ENCODE results near the gene PSENEN. TPM values are rescaled to one million over a fixed set of nuclear protein-coding genes. Genes with fewer than 3 reads are reported as not detected.
"Not testable (repeated sequence)": the region's sequence is repeated elsewhere in the genome, so short reads cannot be mapped to it uniquely, and the experiment has no call there.

Gene PSENEN
- total and polyA plus RNA-seq, 2 donors (not counting 1 experiment from before 2014, with no cell fraction given), result 16.0 to 31.4 TPM

DNA sequence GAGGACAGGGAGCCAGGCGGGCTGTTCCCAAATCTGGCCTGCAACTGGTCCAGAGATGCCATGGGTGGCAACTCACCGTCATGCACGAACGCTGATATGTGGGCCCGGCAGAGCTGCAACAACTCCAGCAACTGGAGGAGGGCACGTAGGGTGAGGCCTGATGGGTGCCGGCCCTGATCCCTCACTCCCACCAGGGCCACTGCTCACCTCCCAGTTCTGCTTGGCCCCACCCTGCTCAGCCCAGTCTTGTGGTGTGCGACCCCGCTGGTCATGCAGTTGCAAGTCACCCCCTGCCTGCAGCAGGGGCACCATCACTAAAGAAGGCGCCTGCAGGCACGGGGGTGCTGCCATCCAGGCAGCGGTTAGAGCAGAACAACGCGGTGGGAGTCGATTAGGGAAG, 46.9 kb downstream of the PSENEN start:
- H3K4me2 ChIP-seq (ENCODE audit: extremely low read depth, insufficient read depth, low read length), result no peak overlapping the region
- no peaks in the 10 kb centered on the region for H3K79me2 ChIP-seq (ENCODE audit: control insufficient read depth, insufficient read depth, low read length)
- no peaks in the 10 kb centered on the region for H3K36me3 ChIP-seq (ENCODE audit: control insufficient read depth, insufficient read depth, low read length)
- TF ChIP-seq CTCF (conservative IDR thresholded peaks at IDR 0.05 in 1 of 2, IDR thresholded peaks at IDR 0.05 in 1 of 2; ENCODE audit: low read depth in 1 of 2, low read length in 2 of 2), result no peak
- no peak for TF ChIP-seq EZH2 (IDR thresholded peaks at IDR 0.05; ENCODE audit: low read length, missing control alignments)
- H2AFZ ChIP-seq (ENCODE audit: low read length), result no peak overlapping the region
- H3K27ac ChIP-seq (ENCODE audit: insufficient read depth, low read length), result no peak overlapping the region
- no peak overlapping the region for H3K4me3 ChIP-seq (replicated peaks in 1 of 4; ENCODE audit: control extremely low read depth in 1 of 4, insufficient read depth in 1 of 4, low read depth in 3 of 4, low read length in 4 of 4)
- H3K4me1 ChIP-seq (ENCODE audit: control insufficient read depth, extremely low read depth, insufficient read depth, low read length), result peaks cover 3% of the 10 kb centered on the region
- H4K20me1 ChIP-seq (ENCODE audit: control insufficient read depth, extremely low read depth, insufficient read depth, low read length), result no peaks in the 10 kb centered on the region
- peaks cover 15% of the 10 kb centered on the region for H3K27me3 ChIP-seq (ENCODE audit: control insufficient read depth, insufficient read depth, low read length)
- no peaks in the 10 kb centered on the region for H3K9me3 ChIP-seq (ENCODE audit: control insufficient read depth, insufficient read depth, low read depth, low read length)
- H3K9ac ChIP-seq (ENCODE audit: insufficient read depth, low read length), result no peak overlapping the region
- no peak for DNase-seq (ENCODE audit: low read depth in 2 of 2)

DNA sequence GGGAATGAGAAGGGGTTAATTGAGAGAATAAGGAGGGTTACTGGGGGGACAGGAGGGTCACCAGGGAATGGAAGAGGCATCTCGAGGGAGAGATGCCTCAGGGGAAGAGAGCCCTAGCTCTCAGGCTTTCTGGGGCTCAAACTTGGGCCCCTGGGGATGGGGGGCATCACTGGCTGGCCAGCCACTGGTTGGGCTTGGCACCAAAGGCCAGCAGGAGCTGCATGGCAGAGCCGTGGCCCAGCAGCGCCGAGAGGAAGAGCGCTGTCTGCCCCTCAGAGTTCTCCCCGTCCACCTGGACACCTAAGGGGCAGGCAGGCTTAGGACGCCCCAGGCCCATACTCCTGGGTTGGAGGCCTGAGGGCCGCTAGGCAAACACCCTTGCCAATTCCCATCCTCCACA, 47.4 kb downstream of the PSENEN start:
- no peak overlapping the region for H3K27ac ChIP-seq (ENCODE audit: insufficient read depth, low read length)
- H3K4me1 ChIP-seq (ENCODE audit: control insufficient read depth, extremely low read depth, insufficient read depth, low read length), result peaks cover 3% of the 10 kb centered on the region
- no peak overlapping the region for H3K9ac ChIP-seq (ENCODE audit: insufficient read depth, low read length)
- H3K36me3 ChIP-seq (ENCODE audit: control insufficient read depth, insufficient read depth, low read length), result no peaks in the 10 kb centered on the region
- DNase-seq (ENCODE audit: low read depth in 2 of 2), result no peak
- H3K79me2 ChIP-seq (ENCODE audit: control insufficient read depth, insufficient read depth, low read length), result no peaks in the 10 kb centered on the region
- H3K4me3 ChIP-seq (replicated peaks in 1 of 4; ENCODE audit: control extremely low read depth in 1 of 4, insufficient read depth in 1 of 4, low read depth in 3 of 4, low read length in 4 of 4), result no peak overlapping the region
- H2AFZ ChIP-seq (ENCODE audit: low read length), result no peak overlapping the region
- no peaks in the 10 kb centered on the region for H4K20me1 ChIP-seq (ENCODE audit: control insufficient read depth, extremely low read depth, insufficient read depth, low read length)
- H3K9me3 ChIP-seq (ENCODE audit: control insufficient read depth, insufficient read depth, low read depth, low read length), result no peaks in the 10 kb centered on the region
- no peak overlapping the region for H3K4me2 ChIP-seq (ENCODE audit: extremely low read depth, insufficient read depth, low read length)
- TF ChIP-seq EZH2 (IDR thresholded peaks at IDR 0.05; ENCODE audit: low read length, missing control alignments) (no peak), CTCF (conservative IDR thresholded peaks at IDR 0.05 in 1 of 2, IDR thresholded peaks at IDR 0.05 in 1 of 2; ENCODE audit: low read depth in 1 of 2, low read length in 2 of 2) (no peak)
- H3K27me3 ChIP-seq (ENCODE audit: control insufficient read depth, insufficient read depth, low read length), result peaks cover 19% of the 10 kb centered on the region

GRCh38 chr19:35793381-35794165, 48.1 kb downstream of the PSENEN start:
- DNase-seq (ENCODE audit: low read depth in 2 of 2), result no peak
- no peaks in the 10 kb centered on the region for H3K79me2 ChIP-seq (ENCODE audit: control insufficient read depth, insufficient read depth, low read length)
- no peaks in the 10 kb centered on the region for H3K36me3 ChIP-seq (ENCODE audit: control insufficient read depth, insufficient read depth, low read length)
- no peaks in the 10 kb centered on the region for H4K20me1 ChIP-seq (ENCODE audit: control insufficient read depth, extremely low read depth, insufficient read depth, low read length)
- no peak overlapping the region for H2AFZ ChIP-seq (ENCODE audit: low read length)
- no peaks in the 10 kb centered on the region for H3K9me3 ChIP-seq (ENCODE audit: control insufficient read depth, insufficient read depth, low read depth, low read length)
- no peak overlapping the region for H3K27ac ChIP-seq (ENCODE audit: insufficient read depth, low read length)
- no peak overlapping the region for H3K4me3 ChIP-seq (replicated peaks in 1 of 4; ENCODE audit: control extremely low read depth in 1 of 4, insufficient read depth in 1 of 4, low read depth in 3 of 4, low read length in 4 of 4)
- no peak overlapping the region for H3K9ac ChIP-seq (ENCODE audit: insufficient read depth, low read length)
- no peak overlapping the region for H3K4me2 ChIP-seq (ENCODE audit: extremely low read depth, insufficient read depth, low read length)
- H3K4me1 ChIP-seq (ENCODE audit: control insufficient read depth, extremely low read depth, insufficient read depth, low read length), result peaks cover 3% of the 10 kb centered on the region
- peaks cover 21% of the 10 kb centered on the region for H3K27me3 ChIP-seq (ENCODE audit: control insufficient read depth, insufficient read depth, low read length)
- TF ChIP-seq CTCF (conservative IDR thresholded peaks at IDR 0.05 in 1 of 2, IDR thresholded peaks at IDR 0.05 in 1 of 2; ENCODE audit: low read depth in 1 of 2, low read length in 2 of 2), result no peak
- TF ChIP-seq EZH2 (IDR thresholded peaks at IDR 0.05; ENCODE audit: low read length, missing control alignments), result no peak

- H3K4me3 ChIP-seq (replicated peaks in 1 of 4; ENCODE audit: control extremely low read depth in 1 of 4, insufficient read depth in 1 of 4, low read depth in 3 of 4, low read length in 4 of 4); H3K4me1 ChIP-seq (ENCODE audit: control insufficient read depth, extremely low read depth, insufficient read depth, low read length); H2AFZ ChIP-seq (ENCODE audit: low read length); H3K9me3 ChIP-seq (ENCODE audit: control insufficient read depth, insufficient read depth, low read depth, low read length); H3K4me2 ChIP-seq (ENCODE audit: extremely low read depth, insufficient read depth, low read length); DNase-seq (ENCODE audit: low read depth in 2 of 2); H3K9ac ChIP-seq (ENCODE audit: insufficient read depth, low read length); H4K20me1 ChIP-seq (ENCODE audit: control insufficient read depth, extremely low read depth, insufficient read depth, low read length); H3K36me3 ChIP-seq (ENCODE audit: control insufficient read depth, insufficient read depth, low read length); H3K27ac ChIP-seq (ENCODE audit: insufficient read depth, low read length); H3K79me2 ChIP-seq (ENCODE audit: control insufficient read depth, insufficient read depth, low read length): not testable (repeated sequence)
- H3K27me3 ChIP-seq (ENCODE audit: control insufficient read depth, insufficient read depth, low read length), result peaks cover 21% of the 10 kb centered on the region
Measured at GRCh38 chr19:35795564-35795963, 50.1 kb downstream of the PSENEN start.

Measured in fibroblast of lung (primary cell).